Amniotic stem cell (primary cell): ENCODE results near the gene ALDH3B2.

Experiments used
- DNase-seq: peaks from one replicate; lab custom pipeline; 2025; lab: John Stamatoyannopoulos, UW

ALDH3B2 gene

GRCh38 chr11:67613960-67614715 lies 60.3 kb downstream of the ALDH3B2 start:
- no peak for DNase-seq

- no peak for DNase-seq
These were observed 61.0 kb downstream of the ALDH3B2 start for GRCh38 chr11:67613313-67613959.

- no peak for DNase-seq
These were observed 61.7 kb downstream of the ALDH3B2 start for GRCh38 chr11:67612751-67613150.
